Eye (tissue), 1 donor: ENCODE results near the gene SLC38A10.
"Not testable (repeated sequence)": the region's sequence is repeated elsewhere in the genome, so short reads cannot be mapped to it uniquely, and the experiment has no call there.

ENCODE experiments used
- DNase-seq: peaks from one replicate; pipeline ENCODE4 v3.0.0-alpha.2; 2015

The SLC38A10 gene

GRCh38 chr17:81238815-81239713 lies 56.0 kb downstream of the SLC38A10 start, which contains the start of the genes NDUFAF8 and TEPSIN:
NDUFAF8 (plus strand) TSS chr17:81239318; CDS start chr17:81239364, 46 bp downstream.
TEPSIN (minus strand) TSS chr17:81239055; CDS start chr17:81239033, 22 bp downstream.
- DNase-seq, result peak; percentile 100

- DNase-seq, result no peak
Observed at GRCh38 chr17:81238490-81238814, 56.7 kb downstream of the SLC38A10 start.

GRCh38 chr17:81237591-81238489 lies 57.3 kb downstream of the SLC38A10 start:
- DNase-seq, result no peak

GRCh38 chr17:81236784-81237183 lies 58.3 kb downstream of the SLC38A10 start:
- DNase-seq, result no peak

GRCh38 chr17:81235822-81236740 lies 59.0 kb downstream of the SLC38A10 start:
- no peak for DNase-seq

- DNase-seq, result no peak
Observed at GRCh38 chr17:81234940-81235821, 59.9 kb downstream of the SLC38A10 start.

- DNase-seq, result no peak
Observed at GRCh38 chr17:81234506-81234855, 60.6 kb downstream of the SLC38A10 start.

GRCh38 chr17:81233811-81234505 lies 61.1 kb downstream of the SLC38A10 start:
- DNase-seq, result no peak

GRCh38 chr17:81233316-81233715 lies 61.8 kb downstream of the SLC38A10 start:
- no peak for DNase-seq

- no peak for DNase-seq
Observed at GRCh38 chr17:81232616-81233241, 62.4 kb downstream of the SLC38A10 start.

- no peak for DNase-seq
Observed at GRCh38 chr17:81231766-81232581, 63.1 kb downstream of the SLC38A10 start.

- no peak for DNase-seq
Observed at GRCh38 chr17:81231121-81231645, 63.9 kb downstream of the SLC38A10 start.

GRCh38 chr17:81230043-81230820 lies 64.9 kb downstream of the SLC38A10 start:
- DNase-seq, result no peak

- no peak for DNase-seq
Observed at GRCh38 chr17:81229666-81229920, 65.5 kb downstream of the SLC38A10 start.

- DNase-seq, result no peak
Observed at GRCh38 chr17:81228834-81229665, 66.1 kb downstream of the SLC38A10 start.

- DNase-seq, result no peak
Observed at GRCh38 chr17:81228420-81228819, 66.7 kb downstream of the SLC38A10 start.

GRCh38 chr17:81227630-81228029 lies 67.5 kb downstream of the SLC38A10 start:
- not testable (repeated sequence) for DNase-seq

GRCh38 chr17:81223762-81224130 lies 71.4 kb downstream of the SLC38A10 start:
- DNase-seq, result no peak
